Activated T-cell treated with anti-CD3 and anti-CD28 coated beads, Interleukin-2, amount 50 U/mL, for 48 hours (primary cell): ENCODE data around the gene NDUFAF3.

Source experiments
- DNase-seq, 2 experiments: peaks; one replicate each; pipeline ENCODE4 v3.0.0-alpha.2; 2020

The NDUFAF3 gene

GRCh38 chr3:49021813-49022687 lies at the start of gene NDUFAF3:
TSS of gene NDUFAF3 (plus strand) at chr3:49022121. CDS start at chr3:49022145, 24 bp downstream.
- DNase-seq, result peak; percentile 96 to 97

GRCh38 chr3:48974076-48974864 lies 47.7 kb upstream of the NDUFAF3 start:
- no peak for DNase-seq

- DNase-seq, result no peak
These were observed 42.5 kb upstream of the NDUFAF3 start for GRCh38 chr3:48979451-48979850.

GRCh38 chr3:48980295-48980694 lies 41.6 kb upstream of the NDUFAF3 start:
- no peak for DNase-seq

- DNase-seq, result no peak
These were observed 39.9 kb upstream of the NDUFAF3 start for GRCh38 chr3:48982016-48982415.

- DNase-seq, result no peak
These were observed 39.2 kb upstream of the NDUFAF3 start for GRCh38 chr3:48982686-48983085.

GRCh38 chr3:48983096-48983495 lies 38.8 kb upstream of the NDUFAF3 start:
- no peak for DNase-seq

GRCh38 chr3:48984663-48985062 lies 37.3 kb upstream of the NDUFAF3 start:
- no peak for DNase-seq

GRCh38 chr3:48985831-48986376 lies 36.0 kb upstream of the NDUFAF3 start:
- no peak for DNase-seq

GRCh38 chr3:48989126-48989795 lies 32.7 kb upstream of the NDUFAF3 start:
- DNase-seq, result peak in 1 of 2 experiments; percentile 38

- peak; percentile 88 to 90 for DNase-seq
These were observed 31.9 kb upstream of the NDUFAF3 start, which contains the start of gene P4HTM for GRCh38 chr3:48989796-48990635. TSS of gene P4HTM (plus strand) at chr3:48990241. CDS start at chr3:48990257, 16 bp downstream.

- DNase-seq, result peak; percentile 55 to 65
These were observed 31.1 kb upstream of the NDUFAF3 start for GRCh38 chr3:48990636-48991469.

GRCh38 chr3:48991851-48992545 lies 29.9 kb upstream of the NDUFAF3 start:
- no peak for DNase-seq

GRCh38 chr3:48993834-48994233 lies 28.1 kb upstream of the NDUFAF3 start:
- no peak for DNase-seq

- no peak for DNase-seq
These were observed 25.3 kb upstream of the NDUFAF3 start for GRCh38 chr3:48996640-48997039.

- DNase-seq, result no peak
These were observed 24.8 kb upstream of the NDUFAF3 start for GRCh38 chr3:48997102-48997635.

GRCh38 chr3:48997714-48998637 lies 23.9 kb upstream of the NDUFAF3 start:
- no peak for DNase-seq

GRCh38 chr3:48999085-48999858 lies 22.6 kb upstream of the NDUFAF3 start:
- DNase-seq, result no peak
